ENCODE measurements around the gene RAB20. TPM values are rescaled to one million over a fixed set of nuclear protein-coding genes. Genes with fewer than 3 reads are reported as not detected.

RAB20 gene
- total RNA-seq, 1 donor from 2014 or later, result 0.77 TPM

DNA sequence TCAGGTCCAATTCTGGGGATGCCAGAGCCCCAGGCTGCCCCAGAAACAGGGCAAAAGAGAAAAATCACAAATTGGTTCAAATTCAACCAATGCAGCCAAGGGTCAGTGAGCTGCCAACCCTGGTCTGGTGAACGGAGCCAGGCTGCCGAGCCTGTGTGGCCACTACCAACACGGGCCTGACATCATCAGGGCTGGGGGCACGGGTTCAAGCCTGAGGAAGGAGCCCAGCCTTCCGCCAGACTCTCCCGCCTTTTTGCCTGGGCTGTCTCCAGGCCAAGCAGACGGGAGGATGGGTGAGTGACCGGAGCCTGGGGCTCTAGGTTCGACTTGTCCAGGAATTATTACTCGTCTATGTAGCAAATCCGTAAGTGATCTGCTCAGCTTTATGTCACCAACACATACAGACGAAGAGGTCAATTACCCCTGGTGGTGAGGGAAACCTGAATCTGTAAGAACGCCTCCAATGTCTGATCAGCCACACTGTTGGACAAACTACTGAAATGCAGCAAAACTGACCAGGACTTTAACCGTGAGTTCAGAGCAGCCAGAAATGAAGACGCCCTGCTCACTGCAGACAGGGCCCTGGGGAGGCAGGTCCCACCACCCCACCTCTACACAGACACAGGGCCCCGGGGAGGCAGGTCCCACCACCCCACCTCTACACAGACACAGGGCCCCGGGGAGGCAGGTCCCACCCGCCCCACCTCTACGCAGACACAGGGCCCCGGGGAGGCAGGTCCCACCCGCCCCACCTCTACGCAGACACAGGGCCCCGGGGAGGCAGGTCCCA, 31.8 kb downstream of the RAB20 start:
- DNase-seq (ENCODE audit: low read depth in 2 of 2), result no peak

DNA sequence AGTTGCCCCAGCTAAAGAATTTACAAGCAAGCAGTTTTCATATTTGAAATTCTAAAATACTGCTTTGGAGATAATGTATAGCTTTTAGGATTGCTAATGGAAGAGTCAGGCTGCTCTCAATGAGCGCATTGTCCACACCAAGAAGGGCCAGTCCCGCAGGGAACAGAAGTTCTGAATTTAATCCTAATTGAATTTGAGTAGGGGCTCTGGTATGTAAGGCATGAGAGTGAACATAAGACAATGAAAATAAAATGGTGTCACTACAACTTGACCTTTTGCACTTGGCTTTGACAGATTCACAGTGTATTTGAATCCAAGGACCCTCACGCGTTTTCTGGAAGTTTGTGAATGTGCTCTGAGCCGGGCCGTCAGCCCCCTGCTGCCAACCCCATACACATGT, 32.6 kb downstream of the RAB20 start:
- no peak for DNase-seq (ENCODE audit: low read depth in 2 of 2)

DNA sequence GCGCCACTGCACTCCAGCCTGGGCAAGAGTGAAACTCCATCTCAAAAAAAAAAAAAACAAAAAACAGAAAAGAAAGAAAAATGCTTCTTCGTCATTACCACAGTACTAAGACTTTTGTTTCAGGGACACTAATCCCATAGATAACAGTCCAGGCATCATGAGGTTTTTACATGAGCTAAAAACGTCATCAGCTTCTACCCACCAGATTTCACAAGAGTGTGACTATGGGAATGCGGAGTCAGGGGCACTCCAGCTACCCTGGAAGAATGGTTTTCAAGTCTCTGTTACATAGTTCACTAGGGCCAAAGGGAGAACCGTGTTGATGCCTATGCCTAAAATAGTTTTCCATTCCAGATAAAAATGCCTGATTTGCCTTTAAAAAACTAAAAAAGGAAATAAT, 33.2 kb downstream of the RAB20 start:
- DNase-seq (ENCODE audit: low read depth in 2 of 2), result no peak

DNA sequence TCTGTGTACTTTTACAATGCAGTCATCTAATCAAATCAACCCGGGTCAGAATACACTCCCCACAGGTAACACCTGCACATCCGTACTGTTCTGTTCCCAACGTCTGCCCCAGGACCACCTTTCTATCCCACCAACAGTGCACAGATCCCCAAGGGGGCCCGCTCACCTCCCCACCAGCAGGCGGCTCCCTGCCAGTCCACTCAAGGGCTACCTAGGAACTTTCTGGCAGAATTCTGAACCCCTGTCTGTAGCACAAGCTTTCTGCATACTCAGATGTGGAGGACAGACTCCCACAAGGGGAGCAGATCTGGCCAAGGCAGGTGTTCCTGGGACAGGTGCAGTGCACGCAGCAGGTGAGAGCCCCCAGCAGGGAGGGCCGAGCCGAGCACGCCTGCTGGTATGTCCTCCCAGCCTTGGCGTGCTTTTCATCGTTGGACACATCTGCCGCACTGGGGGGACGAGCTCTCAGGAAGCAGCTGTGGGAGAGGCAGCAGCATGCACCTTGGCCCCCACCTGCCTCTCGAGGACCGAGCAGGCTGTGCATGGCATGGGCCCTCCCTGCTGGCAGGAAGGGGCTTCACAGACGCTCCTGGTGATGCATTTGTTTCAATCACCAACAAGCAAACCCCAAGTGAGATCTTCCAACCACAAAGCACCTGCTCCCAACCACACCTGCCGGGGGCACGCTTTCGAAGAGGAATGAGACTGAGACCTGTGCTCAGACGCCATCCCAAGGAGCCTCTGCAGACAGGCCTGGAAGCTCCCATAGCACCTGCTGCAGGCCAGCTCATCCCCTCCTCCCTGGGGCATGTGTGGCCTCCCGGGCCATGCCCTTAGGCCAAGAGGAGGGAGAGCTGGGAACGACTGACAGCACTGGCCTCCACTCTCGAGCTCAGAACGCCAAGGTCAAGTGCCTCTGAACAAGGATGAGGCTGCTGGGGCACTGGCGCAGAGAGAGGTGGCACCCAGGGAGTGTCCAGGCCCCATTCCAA, 35.9 kb downstream of the RAB20 start:
- no peak for DNase-seq (ENCODE audit: low read depth in 2 of 2)

DNA sequence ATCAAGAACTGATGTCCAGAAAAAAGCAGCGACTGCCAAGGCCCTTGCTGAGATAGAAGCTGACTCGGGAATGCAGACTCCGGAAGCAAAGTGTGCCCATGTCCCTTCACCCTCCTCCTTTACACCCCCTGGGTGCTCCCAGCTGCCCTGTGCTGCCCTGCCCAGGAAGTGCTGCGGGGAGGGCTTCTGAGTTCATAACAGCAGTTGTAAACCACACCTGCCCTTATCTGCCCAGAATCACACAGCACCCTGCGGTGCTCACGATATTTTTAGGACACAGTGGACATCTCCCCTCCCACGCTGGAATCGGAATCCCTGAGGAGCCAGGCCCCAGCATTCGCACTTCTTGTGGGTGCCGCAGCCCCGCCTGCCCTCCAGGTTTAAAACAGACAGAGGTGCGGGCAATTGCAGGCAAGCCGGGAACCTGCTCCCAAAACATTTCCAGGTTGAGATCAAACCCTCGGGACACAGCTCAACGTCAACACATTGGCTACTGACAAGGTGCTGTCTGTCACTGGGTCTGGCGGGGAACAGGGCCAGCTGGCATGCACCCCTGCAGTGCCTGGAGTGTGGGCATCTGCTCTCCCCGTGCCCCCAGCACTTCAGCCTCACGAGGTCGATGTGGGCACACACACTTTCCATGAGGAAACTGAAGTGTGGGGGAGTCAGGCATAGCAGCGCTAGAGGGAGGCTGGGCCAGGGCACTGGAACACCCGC, 36.8 kb downstream of the RAB20 start:
- DNase-seq (ENCODE audit: low read depth in 2 of 2), result no peak

DNA sequence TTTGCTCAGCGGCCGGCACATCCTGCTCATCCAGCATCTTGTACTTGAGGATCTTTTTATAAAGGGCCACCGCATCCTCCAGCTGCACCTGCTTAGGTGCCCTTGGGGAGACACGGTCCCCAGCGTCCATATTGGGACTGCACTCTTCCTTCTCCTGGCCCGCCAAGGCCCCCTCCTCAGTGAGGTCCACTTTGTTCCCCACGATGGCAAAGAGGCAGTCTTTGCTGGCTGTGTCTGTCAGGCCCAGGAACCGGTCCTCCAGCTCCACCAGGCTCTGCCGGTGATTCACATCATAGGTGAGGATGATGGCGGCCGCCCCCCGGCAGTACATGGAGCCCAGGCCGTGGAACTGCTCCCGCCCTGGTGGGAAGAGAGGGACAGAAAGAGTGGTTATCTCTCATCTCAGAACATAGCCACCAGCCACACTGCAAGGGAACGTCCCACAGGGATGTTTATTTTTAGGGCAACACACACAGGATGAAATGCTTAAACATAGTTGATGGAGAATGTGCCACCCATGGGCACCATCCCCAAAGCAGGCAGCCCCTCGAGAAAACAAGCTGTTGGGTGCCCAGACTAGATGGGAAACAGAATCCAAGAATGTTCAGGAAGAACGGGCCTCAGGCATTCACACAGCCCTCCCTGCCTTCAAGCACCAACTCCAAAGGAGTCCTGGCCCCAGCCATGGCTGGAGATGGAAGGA, 37.5 kb downstream of the RAB20 start:
- no peak for DNase-seq (ENCODE audit: low read depth in 2 of 2)

DNA sequence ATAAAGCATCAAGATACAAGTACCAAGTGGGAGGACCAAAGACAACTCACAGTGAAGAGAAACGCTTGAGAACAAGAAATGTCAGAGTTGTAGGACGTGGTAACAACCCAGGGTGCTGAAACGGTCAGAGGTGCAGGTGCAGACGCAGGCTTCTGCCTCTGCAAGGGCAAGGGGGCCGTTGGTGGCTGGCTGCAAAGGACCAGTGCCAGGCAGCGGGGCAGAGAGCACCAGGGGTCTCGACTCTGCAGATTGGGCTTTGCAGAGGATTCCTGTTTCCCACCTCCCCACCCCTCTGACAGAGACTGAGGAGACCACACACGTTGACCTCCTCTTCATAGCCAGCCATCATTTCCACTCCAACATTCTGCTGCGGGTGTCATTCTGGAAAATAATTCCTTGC, 38.3 kb downstream of the RAB20 start:
- DNase-seq (ENCODE audit: low read depth in 2 of 2), result no peak

DNA sequence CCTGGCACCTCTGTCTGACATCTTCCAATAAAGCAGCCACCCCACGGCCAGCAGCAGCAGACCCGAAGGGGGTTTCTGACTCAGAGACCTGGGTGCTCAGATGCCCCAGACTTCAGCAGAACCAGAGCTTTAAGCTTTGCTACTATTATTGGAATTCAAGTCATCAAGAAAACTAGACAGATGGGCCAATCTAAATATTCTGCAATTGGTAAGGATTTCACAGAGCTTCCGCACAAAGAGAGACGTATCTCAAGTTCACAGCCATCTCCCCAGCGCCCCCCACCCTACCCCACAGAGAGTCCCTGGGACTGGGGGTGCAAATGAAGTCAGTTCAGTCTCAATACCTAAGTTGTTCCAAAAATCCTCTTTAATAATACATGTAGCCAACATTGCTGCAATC, 38.8 kb downstream of the RAB20 start:
- DNase-seq (ENCODE audit: low read depth in 2 of 2), result no peak

DNA sequence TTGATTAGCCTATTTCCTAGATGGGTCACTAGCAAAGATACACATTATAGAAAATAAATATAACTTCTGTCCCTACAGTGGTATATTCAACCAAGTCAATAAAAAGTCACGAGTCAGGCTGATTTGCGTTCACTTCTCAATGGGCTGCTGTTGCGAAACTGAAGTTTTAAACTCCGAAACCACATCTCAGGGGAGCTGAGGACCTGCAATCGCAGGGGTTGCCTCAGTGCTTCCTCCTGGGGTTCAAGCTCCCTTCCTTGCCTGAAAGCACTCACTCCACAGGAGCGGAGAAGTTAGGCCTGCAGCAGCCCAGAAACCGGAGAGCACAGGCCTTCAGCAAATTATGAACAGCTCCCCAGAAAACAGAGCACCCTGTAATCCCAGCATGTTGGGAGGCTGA, 39.6 kb downstream of the RAB20 start:
- DNase-seq (ENCODE audit: low read depth in 2 of 2), result no peak

DNA sequence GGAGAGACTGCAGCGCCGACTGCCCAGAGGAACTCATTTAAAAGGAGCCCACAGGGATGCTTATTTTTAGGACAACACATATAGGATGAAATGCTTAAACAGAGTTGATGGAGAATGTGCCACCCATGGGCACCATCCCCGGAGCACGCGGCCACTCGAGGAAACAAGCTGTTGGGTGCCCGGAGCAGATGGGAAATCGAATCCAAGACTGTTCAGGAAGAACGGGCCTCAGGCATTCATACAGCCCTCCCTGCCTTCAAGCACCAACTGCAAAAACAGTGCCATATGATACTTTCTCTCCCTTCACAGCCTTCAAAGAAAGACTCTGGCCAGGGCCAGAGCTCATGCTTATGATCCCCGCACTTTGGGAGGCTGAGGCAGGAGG, 40.2 kb downstream of the RAB20 start:
- DNase-seq (ENCODE audit: low read depth in 2 of 2), result no peak

DNA sequence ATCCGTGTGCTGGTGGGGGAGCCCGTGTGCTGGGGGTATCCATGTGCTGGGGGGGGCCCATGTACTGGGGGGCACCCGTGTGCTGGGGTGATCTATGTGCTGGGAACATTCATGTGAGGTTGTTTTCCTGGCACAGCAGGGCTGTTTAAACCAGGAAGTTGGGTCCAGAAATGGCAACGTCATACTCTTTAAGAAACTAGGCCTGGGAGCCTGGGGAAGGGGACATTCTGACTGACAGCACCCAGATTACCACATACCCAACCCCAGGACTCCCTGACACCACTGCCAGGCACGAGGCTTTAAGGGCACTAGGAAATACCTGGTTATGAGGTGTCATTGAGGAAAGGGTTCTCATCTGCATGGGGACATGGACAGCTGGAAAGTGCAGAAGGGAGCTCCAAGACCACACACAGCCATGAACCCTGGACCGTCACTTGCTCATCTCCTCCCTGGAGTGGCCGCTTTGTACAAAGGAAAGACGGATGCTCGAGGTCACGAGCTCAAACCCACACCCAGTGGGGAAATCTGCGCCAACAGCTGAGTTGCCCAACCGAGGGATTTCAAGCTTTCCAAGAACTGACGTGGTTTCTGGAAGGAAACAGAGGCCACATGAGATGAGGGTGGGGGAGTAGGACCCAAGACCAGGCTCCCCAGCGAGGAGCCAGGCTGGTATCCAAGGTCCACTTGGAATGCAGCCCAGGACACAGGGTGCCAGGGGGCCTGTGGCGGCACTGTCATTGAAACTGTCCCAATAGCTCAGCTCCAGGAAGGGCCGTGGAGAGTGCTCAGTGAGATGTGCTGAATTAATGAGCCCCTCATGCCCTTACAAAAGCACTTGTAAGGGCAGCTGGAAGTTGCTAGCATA, 40.9 kb downstream of the RAB20 start:
- no peak for DNase-seq (ENCODE audit: low read depth in 2 of 2)

DNA sequence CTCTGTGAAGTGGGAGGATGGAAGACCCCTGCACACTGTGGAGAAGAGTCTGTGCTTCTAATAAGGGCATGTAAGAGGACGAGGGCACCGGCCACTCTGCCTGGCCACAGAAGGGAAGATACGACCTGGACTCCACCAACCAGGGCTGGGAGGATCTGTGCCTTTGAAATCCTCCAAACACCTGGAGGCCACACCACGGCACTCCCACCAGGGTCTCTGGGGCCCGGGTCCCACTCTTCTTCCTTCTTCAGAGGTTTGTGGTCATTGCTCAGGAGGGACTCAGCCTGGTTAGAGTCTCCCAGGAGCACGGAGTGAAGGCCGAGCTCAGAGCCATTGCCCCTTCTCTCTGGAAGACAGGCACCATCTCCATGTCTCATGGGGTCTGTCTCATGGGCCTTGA, 42.0 kb downstream of the RAB20 start:
- DNase-seq (ENCODE audit: low read depth in 2 of 2), result no peak

DNA sequence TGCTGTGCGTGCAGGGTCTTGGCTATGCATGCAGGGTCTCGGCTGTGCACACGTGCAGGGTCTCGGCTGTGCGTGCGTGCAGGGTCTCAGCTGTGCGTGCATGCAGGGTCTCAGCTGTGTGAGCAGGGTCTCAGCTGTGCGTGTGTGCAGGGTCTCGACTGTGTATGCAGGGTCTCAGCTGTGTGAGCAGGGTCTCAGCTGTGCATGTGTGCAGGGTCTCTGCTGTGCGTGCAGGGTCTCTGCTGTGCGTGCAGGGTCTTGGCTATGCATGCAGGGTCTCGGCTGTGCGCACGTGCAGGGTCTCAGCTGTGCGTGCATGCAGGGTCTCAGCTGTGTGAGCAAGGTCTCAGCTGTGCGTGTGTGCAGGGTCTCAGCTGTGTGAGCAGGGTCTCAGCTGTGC, 42.5 kb downstream of the RAB20 start:
- no peak for DNase-seq (ENCODE audit: low read depth in 2 of 2)

DNA sequence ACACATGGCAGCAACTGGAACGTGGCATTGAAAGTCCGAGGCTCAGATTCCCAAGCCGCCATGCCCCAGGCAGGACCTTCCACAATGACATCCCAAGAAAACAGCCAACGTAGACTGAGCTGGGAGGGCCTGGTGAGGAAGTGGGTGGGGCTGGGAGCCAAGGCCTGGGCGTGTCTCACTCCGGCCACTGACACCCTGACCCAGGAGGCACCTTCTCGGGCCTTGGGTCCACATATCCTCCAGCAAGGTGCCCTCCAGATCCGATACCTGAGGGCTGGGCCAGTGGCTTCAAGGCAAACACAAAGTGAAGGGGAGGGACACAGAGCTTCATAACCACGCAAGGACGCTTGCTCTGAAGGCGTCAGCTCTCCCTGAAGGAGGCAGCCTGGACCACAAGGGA, 43.0 kb downstream of the RAB20 start:
- no peak for DNase-seq (ENCODE audit: low read depth in 2 of 2)

DNA sequence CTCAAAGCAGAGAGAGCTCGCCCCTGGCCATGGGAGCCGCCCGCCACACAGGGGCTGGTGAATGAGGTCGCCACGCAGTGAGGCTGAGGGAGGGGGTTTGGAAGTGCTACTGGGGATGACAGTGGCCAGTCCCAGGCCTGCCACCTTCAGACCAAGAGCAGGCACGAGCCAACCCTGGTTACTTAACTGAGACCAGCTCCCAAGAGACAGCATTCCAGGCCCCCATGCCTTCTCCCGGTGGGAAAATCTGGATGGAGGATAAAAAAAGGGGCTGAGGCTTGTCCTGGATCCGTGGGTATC, 43.3 kb downstream of the RAB20 start:
- no peak for DNase-seq (ENCODE audit: low read depth in 2 of 2)

DNA sequence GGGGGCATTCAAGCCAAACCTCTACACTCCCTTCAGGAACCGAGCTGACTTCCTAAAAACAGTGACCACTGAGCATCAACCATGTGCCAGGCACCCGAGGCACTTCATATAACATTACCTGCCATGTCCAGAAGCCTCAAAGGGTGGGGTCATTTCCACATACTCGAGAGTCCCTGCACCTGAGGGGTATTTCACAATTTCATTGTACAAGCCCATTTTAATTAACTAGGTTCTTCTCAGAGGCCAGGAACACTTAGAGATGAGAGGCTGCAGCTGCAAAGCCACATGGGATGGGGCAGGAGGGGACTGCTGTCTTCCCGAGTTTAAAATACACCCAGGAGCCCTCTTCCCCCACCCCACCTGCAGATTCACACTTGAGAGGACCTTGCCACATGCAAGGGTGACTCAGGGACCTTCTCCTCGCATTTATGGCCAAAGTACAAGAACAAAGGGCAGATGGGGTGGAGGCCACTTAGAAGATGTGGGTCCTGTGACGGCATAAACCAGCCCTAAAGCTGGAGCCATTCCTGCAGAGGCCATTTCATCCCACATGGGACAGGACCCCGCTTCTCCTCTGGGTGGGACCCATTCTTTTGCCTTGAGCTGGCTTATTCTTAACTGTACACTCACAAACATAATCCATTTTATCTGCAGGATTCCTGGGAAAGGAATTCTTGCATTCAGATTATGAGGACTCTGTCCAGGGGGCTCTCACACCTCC, 43.9 kb downstream of the RAB20 start:
- no peak for DNase-seq (ENCODE audit: low read depth in 2 of 2)

DNA sequence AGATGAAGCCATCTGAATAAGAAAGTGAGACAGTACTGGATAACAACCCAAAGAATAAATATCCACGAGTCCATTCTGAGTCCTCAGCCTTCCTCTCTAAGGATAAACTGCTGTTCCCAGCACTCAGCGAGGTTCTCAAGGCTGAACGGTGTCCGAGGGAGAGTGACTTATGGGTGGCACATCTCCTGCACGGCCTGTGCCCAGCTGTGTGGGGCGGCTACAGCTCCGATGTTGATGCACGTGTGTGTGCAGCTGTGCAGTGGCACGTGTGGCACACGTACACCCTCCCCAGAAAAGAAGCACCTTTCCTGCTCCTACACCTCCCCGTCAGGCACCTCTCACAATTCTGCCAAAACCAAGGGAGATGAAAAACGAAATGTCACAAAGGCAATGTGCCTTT, 45.0 kb downstream of the RAB20 start:
- DNase-seq (ENCODE audit: low read depth in 2 of 2), result no peak

DNA sequence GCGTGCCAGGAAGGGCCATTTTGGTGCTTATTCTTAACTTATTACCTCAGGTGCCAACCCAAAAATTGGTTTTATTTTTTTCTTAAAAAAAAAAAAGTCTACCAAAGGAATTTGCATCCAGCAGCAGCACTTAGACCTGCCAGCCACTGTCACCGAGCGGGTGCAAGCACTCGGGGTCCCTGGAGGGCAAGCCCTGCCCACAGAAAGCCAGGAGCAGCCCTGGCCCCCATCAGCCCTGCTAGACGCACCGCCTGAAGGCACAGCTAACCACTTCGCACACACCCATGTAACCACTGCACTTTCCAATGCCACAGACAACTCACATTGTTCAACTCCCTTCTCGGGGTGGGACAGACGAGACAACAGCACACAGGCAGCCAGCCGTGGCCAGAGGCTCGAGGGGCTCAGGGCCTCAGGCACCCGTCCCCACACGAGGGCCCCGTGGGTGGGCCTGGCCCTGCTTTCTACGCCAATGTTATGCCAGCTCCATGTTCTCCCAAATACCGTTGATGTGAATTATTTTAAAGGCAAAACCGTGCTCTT, 49.3 kb downstream of the RAB20 start:
- DNase-seq (ENCODE audit: low read depth in 2 of 2), result no peak

DNA sequence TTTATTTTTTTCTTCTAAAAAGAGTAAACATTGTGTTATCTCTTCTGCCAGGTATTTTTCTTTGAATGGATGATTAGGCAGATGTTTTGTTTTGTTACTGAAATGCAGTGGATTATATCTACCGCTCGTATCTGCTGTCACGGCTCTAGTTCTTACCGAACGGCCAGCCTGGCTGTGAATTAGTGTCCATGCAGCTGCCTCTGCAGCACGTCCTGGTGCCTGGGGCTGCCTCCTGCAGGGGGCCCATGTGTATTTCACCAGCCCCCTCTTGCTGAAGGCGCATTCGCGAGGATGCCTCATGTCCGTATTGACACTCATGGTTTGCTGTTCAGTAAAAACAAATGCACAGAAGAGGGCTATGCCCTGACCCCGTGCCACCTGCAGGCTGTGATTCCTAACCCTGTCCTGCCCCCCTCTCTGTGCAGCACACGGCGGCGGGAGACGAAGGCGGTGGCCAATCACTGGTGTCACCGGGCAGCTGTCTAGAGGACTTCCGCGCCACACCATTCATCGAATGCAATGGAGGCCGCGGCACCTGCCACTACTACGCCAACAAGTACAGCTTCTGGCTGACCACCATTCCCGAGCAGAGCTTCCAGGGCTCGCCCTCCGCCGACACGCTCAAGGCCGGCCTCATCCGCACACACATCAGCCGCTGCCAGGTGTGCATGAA, 49.9 kb downstream of the RAB20 start:
- no peak for DNase-seq (ENCODE audit: low read depth in 2 of 2)
